NCI-H146 treated with DMSO at 0.1 percent for 48 hours (cell line): ENCODE results near the gene SMAD5.

ENCODE experiments used
- DNase-seq: peaks from one replicate; lab custom pipeline; 2025; ENCODE audit not compliant: unreplicated experiment; lab: John Stamatoyannopoulos, UW

SMAD5 gene

DNA sequence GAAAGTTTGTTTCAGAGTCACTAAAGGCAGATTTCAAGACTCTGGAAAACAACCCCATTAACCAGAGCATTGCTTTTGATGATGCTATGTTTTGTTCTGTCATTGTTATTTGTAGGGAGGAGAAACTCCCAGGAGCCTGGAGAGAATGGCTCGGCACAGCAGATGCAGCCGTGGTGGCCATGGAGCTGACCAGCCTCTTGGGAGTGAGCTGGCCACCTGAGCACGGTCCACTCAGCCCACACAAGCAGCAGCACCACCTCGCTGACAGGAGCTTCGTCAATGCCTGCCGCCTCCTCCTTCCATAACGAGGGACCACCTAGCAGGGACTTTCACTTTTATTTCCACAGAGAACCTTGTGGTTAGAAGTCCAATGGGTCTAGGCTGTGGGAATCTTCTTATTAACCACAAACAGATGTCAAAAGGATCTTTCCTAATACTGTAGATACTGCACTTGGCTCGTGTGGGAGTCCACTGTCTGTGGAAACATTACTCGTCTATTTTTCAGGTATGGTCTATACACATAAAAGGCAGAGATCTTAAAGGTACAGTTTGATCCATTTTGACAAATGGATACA lies 81.4 kb downstream of the SMAD5 start:
- no peak for DNase-seq

DNA sequence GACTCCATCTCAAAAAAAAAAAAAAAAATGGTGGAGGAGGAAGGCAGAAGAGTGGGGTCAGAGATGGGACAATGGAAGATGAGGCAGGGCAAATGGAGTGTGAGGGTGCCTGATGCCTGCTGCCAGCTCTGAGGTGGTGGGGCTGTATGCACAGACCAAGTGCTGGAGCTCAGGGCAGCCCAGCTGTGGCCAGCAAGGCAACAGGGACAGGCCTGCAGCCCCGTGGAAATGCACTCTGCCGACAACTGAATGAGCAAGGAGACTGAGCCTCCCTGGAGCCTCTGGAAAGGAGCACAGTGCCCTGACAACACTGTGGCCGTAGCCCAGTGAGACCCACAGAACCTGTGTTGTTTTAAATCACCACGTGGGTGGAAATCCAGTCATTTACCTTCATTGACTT lies 83.2 kb downstream of the SMAD5 start:
- DNase-seq = no peak

DNA sequence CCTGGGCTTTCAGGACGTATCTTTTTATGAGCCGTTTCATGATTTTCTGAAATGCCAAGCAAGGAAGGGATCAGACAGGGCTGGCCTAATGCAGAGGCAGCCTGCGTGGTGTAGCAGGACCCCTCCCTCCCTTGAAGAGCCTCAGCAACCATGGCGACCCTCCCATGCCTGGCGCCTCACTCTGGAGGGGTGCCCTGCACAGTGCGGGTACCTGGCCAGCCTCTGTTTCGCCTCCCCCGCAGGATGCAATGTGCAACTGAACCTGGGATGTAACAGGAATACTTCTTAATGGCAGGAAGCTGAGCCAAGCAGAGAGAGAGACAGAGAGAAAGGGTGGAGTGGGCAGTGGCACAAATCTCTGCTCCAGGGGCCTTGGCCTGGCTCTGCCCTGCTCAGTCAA lies 83.6 kb downstream of the SMAD5 start:
- DNase-seq = no peak

DNA sequence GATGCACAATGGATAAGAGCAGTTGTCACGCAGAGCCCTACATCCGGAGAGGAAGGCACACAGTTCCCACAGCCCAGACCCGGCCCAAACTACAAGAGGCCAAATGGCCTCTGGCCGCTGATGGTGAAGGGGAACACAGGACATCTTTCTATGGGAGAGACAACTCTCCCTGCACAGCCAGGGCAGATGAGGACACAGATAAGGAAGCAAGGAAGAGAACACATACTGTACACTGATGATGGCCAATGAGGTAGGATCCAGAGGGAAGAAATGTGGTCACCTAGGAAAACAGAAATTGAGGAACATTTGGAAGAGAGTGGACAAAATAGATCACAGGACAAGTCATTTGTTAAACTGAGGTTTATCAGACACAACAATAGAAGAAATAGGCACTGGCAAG lies 88.7 kb downstream of the SMAD5 start:
- no peak for DNase-seq

DNA sequence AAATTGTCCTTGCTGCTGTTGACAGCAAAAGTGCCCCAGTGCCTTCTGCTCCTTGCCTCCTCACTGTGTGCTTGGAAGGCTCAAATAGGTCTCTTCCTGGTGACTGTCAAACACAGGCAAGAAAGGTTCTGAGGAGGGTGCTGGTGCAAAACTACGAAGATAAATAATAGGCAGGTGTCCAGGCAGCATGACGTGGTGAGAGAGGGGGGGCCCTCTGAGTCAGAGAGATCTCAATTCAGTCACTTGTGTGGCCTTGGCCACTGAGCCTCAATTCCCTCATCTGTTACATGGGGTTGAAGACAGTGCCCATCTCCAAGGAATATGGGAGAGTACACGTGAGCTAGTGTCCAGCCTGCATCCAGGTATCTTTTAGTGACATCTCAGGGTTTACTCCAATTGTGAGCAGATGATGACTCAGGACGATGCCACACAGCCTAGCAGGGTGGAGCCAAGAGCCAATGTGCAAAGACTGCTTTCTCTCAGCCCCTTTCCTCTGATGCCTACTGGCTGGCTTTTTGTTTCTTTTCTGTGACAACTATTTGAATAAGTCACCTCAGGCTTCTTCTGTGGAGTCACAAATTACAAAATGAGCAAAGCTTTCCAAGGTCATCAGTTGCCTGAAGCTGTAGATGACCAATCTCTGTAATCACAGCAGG lies 90.1 kb downstream of the SMAD5 start:
- DNase-seq = no peak

DNA sequence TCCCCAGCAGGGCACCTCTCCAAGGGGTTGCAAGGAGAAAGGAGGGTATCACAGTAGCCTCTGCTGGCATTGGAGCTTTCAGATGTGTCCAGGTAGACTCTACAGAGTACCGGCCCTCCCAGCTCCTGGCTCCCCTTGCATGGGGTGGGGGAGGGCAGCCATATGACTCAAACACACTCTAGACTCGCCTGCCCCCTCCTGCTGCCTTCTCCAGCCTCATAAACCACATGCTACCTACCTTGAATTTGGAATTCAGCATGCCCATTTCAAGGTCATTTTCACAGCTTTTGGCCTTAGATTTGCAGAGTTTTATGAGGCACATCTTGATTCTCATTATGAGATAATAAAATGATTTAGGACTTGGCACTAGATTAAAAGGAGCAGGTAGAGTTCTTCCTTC lies 93.2 kb downstream of the SMAD5 start:
- DNase-seq = no peak

DNA sequence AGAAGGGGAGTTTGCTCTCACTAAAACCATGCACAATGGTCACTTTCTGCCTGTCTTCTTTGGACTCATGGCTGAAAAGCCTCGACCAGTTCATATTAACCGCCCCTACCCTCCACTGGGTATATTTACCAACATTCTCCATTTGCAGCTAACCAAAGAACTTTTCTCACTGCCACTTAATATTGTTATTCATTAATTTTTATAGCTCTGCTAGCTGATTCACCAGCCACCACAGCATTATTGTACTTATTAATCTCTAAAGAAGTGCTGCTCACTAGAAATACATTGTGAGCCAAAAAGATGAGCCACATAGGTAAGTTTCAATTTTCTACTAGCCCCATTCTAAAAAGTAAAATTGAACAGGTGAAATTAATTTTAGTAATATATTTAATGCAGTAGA lies 93.8 kb downstream of the SMAD5 start:
- no peak for DNase-seq

DNA sequence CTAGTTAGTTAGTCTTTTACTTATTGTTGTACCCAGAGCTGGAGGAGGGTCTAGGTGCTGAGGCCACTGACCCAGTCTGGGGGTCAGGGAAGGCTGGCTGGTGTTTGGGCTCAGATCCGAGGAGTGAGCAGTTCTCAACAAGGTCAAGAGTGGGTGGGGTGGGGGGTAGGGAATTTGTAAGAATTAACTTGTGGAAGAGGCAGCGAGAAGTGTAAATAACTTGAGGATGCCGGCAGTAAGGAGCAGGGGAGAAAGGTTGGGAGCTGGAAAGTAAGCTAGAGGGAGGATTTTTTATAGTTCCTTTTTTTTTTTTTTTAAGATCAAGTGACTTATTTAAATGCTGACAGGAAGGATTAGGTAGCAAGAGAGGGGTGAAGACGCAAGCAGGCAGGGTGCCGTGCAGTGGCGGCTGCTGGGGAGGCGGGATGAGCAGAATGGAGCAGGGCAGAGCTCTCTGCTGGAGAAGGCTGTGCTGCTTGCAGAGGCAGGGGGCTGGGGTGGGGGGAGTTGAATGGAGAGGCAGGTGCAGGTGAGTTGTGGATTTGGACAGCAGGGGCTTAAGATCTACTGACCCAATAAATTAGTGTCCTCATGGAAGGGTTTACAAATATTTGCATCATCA lies 95.6 kb downstream of the SMAD5 start:
- DNase-seq = no peak

DNA sequence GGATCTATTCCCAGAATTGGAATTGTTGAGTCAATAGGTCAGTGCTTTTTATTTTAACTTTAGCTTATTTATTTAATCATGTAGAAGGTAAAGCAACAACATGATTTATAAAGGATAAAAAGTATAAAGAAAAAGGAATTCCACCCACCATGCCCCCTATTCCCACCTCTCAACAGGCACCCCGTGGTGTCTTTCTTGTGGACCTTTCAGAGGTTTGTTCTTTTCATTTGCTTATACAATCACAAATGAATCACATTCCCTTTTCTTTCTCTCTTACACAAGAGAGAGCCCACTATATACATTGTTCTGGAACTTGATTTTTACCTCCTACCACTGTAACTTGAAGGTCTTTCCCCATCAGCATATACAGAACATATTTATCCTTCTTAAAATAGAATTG lies 97.5 kb downstream of the SMAD5 start:
- no peak for DNase-seq

DNA sequence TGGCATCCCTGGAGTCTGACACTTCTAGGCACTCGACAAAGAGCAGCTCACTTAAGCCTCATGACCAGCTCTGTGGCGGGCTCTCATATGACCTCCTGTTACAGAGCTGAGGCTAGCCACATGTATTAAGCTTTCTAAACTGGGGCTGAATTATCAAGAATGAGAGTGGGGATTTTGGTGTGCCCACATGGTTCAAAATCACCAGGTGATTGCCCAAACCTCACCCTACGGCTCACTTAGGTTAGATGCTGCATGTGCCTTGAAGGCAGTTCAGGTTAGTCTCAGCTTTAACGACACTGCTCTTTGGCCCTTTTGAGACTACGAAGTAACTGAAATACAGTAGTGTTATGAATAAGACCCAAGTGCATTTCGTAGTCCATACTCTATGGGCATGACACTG lies 99.7 kb downstream of the SMAD5 start:
- no peak for DNase-seq
